Ammon's horn (tissue), 1 donor: ENCODE measurements around the gene LCLAT1.

Source experiments
- DNase-seq: peaks from one replicate; pipeline ENCODE4 v3.0.0-alpha.2; 2016; ENCODE audit warnings: low spot score

LCLAT1 gene

DNA sequence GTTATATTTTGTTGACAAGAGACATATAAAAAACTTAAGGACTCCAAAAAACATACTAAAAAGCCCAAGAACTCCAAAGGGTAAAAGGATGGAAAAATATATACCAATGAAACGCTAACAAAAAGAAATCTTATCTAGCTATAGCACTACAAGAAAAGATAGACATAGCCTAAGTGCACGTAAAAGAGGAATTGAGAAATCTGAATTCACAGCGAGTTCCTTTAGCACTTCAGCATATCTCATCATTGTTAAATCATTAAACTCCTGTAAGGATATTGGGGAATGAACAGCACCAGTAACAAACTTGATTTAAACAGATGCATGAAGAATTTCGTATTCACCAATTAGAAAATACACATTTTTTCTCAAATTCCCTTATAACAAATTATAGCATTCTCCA is 226.1 kb downstream of the LCLAT1 start:
- DNase-seq, result no peak

- DNase-seq, result no peak
Measured at GRCh38 chr2:30675758-30676157, 228.7 kb downstream of the LCLAT1 start.

DNA sequence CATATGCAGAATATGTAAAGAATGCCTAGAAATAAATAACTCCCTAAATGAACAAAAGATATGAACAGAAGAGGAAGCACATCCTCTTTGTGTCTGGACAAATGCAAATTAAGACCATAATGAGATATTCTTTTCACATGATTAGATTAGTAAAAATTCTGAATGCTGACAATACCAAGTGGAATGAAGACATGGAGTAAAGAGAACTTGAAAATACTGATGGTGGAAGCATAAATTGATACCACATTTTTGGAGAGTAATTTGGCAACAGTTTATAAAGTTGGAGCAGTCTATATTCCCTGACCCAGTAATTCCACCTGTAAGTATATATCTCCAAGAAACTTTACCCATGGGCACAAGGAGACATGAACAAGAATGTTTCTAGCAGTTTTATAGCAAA is 230.2 kb downstream of the LCLAT1 start:
- DNase-seq, result no peak

DNA sequence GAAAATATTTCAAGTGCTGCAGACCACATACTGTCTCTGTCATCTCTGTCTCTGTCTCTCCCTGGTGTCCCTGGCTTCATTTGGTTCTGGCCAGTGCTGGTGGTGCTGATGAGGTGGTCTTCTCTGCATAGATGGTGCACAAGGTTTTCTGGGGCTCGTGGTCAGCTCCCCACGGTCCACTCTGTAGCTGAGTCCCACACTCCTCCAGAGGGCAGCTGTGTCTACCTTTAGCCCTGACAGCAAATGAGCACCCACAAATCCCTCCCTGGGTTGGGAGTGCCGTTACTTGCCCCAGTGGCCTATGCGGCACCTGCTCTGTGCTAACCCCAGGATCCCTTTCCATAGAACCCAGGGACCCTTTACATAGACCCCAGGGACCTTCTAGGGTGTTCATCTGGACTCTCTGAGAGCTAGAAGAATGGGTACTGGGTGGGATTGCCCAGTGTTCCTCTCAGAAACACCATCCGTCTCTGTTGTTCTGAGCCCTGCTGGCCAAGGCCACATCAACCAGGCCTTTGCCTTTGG is 230.9 kb downstream of the LCLAT1 start:
- DNase-seq, result no peak

DNA sequence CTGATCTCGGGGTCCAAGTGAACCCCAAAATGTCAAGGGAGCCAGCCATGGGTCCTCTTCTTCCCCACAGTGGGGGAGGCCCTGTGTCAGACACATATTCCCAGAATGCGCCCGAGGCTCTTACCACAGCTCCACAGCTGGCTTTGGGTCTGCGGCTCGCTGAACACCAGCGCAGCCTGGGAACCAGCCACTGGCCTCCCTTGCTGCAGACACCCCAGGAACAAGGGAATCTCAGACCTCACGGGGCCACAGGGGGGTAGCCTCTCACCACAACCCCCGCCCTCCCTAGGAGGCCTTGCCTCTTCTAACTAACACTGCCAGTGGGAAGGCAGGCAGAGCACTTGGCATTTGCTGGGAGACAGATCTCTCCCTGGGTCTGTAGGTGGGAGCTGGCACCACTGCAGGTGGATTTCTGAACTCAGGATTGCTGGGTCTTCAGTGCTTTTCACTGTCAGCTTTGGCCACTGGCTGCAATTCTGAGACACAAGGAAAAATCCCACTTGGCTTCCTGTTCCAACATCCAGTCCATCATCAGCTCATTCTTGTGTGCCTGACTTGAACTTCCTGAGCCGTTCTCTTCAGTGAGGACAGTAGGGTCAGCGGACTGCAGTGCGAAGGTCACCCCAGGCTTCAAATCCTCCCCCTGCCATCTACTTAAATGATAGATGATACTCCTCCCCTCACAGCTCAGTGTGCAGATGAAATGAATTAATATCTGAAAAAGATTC is 231.5 kb downstream of the LCLAT1 start:
- no peak for DNase-seq

- peak; percentile 90 for DNase-seq
Measured at GRCh38 chr2:30679426-30680088, 232.5 kb downstream of the LCLAT1 start.

- no peak for DNase-seq
Measured at GRCh38 chr2:30680121-30680520, 233.1 kb downstream of the LCLAT1 start.

- no peak for DNase-seq
Measured at GRCh38 chr2:30681022-30681421, 234.0 kb downstream of the LCLAT1 start.

DNA sequence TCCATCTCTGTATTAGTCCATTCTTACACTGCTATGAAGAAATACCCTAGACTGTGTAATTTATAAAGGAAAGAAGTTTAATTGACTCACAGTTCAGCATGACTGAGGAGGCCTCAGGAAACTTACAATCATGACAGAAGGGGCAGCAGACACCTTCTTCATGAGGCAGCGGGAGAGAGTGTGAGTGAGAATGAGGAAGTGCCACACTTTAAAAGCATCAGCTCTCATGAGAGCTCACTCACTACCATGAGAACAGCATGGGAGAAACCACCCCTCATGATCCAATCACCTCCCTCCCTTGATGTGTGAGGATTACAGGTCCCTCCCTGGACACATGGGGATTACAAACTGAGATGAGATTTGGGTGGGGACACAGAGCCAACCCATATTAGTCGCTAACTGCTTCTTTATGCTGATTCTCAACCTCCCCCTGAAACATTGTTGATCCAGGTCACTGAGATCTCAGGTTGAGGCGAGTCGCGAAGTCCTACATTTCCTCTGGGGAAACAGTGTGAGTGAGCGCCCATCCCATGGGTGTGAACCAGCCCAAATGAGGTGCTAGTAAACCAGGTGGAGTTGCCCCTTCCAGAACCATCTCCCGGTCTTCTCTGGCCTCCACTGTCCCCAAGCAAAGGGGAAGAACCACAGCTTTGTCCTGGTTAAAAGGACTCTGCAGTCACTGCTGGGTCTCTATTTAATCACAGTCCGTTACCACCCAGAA is 236.3 kb downstream of the LCLAT1 start:
- DNase-seq, result no peak

DNA sequence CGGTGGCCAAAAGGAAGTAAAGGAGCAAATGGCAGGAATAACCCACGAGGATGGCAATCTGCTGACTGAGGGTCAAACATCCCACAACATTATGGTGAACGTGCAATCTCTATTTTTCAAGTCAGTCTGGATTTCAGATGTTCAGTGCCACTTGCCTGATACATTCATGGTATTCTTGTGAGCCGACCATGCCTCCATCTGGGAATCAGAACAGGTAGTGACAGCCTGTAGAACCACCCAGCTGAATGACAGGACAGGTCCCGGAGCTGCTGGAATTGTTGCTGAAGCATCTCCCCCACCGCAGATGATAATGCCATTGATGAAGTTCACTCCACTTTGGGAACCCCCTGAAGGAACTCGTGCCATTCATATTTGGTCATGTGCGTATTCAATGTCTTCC is 237.0 kb downstream of the LCLAT1 start:
- DNase-seq, result no peak

DNA sequence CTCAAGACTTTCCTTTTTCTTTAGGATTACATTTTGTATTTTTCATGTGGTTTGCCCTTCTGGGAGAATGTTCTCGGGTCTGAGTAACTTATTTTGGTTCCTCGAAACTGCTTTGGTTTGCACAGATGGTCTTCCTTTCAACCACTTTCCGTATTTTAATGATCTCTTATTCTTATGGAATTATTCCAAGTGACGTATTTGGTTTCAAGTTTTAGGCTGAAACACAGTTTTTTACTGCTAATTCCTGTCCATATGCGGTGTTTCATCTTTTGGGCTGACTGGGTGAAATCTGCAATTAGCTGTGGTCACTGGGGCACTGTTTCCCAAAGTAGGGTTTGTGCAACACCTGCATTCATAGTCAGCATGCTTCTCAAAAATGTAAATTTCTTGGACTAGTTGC is 237.5 kb downstream of the LCLAT1 start:
- DNase-seq, result no peak

- DNase-seq, result no peak
Measured at GRCh38 chr2:30684996-30685395, 237.9 kb downstream of the LCLAT1 start.

DNA sequence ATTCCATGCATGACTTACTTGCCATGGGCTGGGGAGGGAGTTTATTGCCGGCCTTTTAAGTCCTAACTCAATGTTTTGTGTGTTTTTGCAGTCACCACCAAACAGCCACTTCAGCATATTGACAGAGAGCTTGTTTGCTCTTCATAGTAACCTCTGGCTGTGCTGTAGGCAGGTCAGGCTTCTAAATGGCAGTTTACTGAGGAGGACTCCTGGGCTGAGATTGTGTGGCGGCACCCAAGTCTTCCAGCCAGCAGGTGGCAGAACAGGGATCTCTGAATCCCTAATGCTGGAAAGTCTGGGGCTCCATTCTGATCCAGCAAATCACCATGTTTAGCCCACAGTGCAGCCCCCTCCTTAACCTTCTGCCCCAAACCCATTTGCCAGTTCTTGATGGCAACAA is 239.0 kb downstream of the LCLAT1 start:
- no peak for DNase-seq

- DNase-seq, result no peak
Measured at GRCh38 chr2:30686669-30687068, 239.6 kb downstream of the LCLAT1 start.

DNA sequence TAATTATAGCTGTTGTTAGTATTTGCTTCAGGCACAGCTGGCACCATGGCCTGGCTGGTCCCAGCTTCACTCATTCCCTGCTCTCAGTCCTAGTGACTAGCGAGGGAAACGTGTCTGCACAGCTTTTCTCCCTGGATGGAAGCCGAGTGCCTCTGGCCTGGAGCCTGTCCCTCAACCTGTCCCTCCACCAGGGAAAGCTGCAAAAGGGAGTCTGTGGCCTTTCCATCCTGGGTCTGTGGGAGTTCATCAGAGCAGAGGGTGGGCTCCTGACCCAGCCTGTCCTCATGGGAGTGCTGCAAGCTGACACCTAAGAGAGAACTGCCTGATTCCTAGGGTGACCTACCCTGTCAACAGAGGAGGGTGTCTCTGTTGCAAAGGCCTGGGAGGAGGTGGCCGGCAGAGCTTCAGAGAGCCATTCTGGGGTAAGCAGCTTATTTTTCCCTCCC is 241.9 kb downstream of the LCLAT1 start:
- DNase-seq, result no peak

- no peak for DNase-seq
Measured at GRCh38 chr2:30689496-30690125, 242.6 kb downstream of the LCLAT1 start.

GRCh38 chr2:30690126-30690561 is 243.1 kb downstream of the LCLAT1 start:
- no peak for DNase-seq

- DNase-seq, result no peak
Measured at GRCh38 chr2:30691091-30691947, 244.3 kb downstream of the LCLAT1 start.

- no peak for DNase-seq
Measured at GRCh38 chr2:30691948-30692828, 245.1 kb downstream of the LCLAT1 start.

GRCh38 chr2:30692829-30693275 is 245.8 kb downstream of the LCLAT1 start:
- no peak for DNase-seq
